IPS DF 6.9 (cell line): ENCODE data around the gene EFHD1.
"Not testable (repeated sequence)": the region's sequence is repeated elsewhere in the genome, so short reads cannot be mapped to it uniquely, and the experiment has no call there.

Experiments
- DNase-seq: peaks from one replicate; pipeline ENCODE4 v3.0.0-alpha.2; 2013; ENCODE audit warnings: low read depth, low spot score
- H3K27ac ChIP-seq: one replicate; pipeline ENCODE4 v1.5.1; 2013; ENCODE audit warnings: low read length, control low read depth
- H3K27me3 ChIP-seq: 2 replicates; pipeline ENCODE4 v1.6.1; 2013; ENCODE audit warnings: mild to moderate bottlenecking, low read length; ENCODE audit not compliant: control insufficient read depth, insufficient read depth
- H3K36me3 ChIP-seq: 2 replicates; pipeline ENCODE4 v1.6.1; 2013; ENCODE audit warnings: low read length; ENCODE audit not compliant: control insufficient read depth, insufficient read depth
- H3K4me1 ChIP-seq: 2 replicates; pipeline ENCODE4 v1.6.1; 2013; ENCODE audit warnings: low read length; ENCODE audit not compliant: control insufficient read depth, insufficient read depth
- H3K4me3 ChIP-seq: 2 replicates; pipeline ENCODE4 v1.5.1; 2013; ENCODE audit warnings: mild to moderate bottlenecking, low read length
- H3K9me3 ChIP-seq: 2 replicates; pipeline ENCODE4 v1.6.1; 2013; ENCODE audit warnings: low read length, inconsistent platforms; ENCODE audit not compliant: control insufficient read depth, insufficient read depth
- WGBS: extraction: QIAGEN DNeasy Blood & Tissue Kit; methylation state at CpG from one replicate; pipeline ENCODE4 v1.1.7; 2013; ENCODE audit warnings: mixed read lengths, missing lambda C conversion rate; ENCODE audit not compliant: insufficient read length, insufficient coverage; 5-methylcytosine and 5-hydroxymethylcytosine counted together

Gene EFHD1

DNA sequence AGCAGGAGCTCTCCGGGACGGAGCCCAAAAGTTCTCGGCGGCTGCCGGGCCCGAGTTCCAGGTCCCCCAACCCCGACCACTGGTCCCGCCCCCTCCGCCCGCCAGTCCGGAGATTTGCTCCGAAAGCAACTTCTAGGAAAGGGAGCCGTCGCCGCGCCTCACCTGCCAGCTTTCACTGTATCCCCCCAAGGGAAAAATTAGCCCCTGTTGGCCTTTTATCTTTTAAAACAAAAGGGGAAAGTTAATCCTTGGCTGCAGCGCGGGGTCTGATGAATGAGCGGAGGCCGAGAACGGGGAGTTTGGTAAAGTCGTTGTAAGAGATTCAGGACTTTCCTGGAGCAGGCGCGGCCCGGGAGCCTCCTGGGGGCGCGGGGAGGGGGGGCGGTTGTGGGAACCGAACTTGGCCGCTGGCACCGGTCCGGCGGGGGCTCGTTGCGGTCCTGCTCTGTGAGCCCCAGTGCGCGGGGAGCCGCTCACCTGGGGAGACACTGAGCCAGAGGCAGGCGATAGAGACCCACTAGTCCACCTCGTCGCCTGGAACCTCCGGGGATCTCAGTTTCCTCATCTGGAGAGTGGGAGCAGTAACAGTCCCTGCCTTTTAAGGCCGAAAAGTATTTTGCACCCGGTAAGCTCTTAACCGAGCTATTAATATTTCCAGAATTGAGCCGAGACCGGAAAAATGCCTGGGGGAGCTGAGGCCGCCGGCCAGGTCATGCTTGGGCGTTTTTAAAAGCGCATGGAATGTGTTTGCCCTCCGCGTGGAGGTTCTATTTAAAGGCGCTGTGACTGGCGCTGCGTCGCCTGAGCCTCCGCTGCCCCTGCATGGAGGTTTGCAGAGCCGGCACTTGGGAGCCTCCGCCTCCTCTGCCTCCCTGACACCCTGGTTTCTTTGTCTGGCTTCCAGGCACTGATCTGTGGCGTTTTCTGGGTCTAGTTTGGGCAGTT, 1.1 kb downstream of the EFHD1 start:
- Histone ChIP-seq H3K9me3 (no peaks in the 10 kb centered on the region), H3K27ac (no peak overlapping the region), H3K36me3 (no peaks in the 10 kb centered on the region), H3K27me3 (peaks cover 31% of the 10 kb centered on the region), H3K4me3 (peak overlapping the region; percentile 45), H3K4me1 (peaks cover 3% of the 10 kb centered on the region)
- no peak for DNase-seq
- WGBS = no CpG with 5 or more reads among the region's 61 CpGs

DNA sequence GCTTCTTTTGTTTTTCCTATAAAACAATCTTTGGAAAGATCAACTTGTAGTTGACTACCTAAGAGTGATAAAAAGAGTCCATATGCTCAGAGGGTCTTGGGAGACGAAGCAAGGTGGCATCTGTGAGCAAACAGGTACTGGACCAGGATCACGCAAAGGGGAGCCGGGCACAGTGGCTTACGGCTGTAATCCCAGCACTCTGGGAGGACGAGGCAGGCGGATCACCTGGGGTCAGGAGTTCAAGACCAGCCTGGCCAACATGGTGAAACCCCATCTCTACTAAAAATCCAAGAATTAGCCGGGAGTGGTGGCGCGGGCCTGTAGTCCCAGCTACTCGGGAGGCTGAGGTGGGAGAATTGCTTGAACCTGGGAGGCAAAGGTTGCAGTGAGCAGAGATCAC, 2.0 kb downstream of the EFHD1 start:
- not testable (repeated sequence) for DNase-seq, H3K9me3 ChIP-seq, H3K4me1 ChIP-seq, H3K27ac ChIP-seq, H3K4me3 ChIP-seq, H3K36me3 ChIP-seq
- no CpG with 5 or more reads among the region's 10 CpGs for WGBS
- peaks cover 31% of the 10 kb centered on the region for H3K27me3 ChIP-seq

DNA sequence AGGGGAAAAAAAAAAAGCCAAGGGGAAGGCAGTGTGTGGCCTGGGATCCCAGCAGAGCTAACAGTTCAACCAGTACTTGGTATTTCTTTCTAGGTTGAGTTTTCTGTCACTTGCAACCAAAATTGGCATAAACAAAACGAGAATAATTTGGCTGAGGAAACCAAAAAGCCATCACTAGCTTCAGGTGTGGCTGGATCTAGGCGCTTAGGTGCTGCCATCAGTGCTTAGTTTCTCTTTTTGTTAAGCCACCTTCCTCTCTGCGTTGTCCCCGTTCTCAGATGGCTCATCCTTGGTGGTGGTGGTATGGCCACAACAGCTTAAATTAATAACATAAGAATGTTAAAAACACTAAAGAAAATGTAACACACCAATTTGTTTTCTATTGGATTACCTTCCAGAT, 2.4 kb downstream of the EFHD1 start:
- H3K9me3 ChIP-seq = no peaks in the 10 kb centered on the region
- no peak overlapping the region for H3K4me3 ChIP-seq
- no peak overlapping the region for H3K27ac ChIP-seq
- whole genome bisulfite sequencing = no CpG with 5 or more reads among the region's 4 CpGs
- peaks cover 31% of the 10 kb centered on the region for H3K27me3 ChIP-seq
- no peak for DNase-seq
- H3K4me1 ChIP-seq = peaks cover 3% of the 10 kb centered on the region
- no peaks in the 10 kb centered on the region for H3K36me3 ChIP-seq

DNA sequence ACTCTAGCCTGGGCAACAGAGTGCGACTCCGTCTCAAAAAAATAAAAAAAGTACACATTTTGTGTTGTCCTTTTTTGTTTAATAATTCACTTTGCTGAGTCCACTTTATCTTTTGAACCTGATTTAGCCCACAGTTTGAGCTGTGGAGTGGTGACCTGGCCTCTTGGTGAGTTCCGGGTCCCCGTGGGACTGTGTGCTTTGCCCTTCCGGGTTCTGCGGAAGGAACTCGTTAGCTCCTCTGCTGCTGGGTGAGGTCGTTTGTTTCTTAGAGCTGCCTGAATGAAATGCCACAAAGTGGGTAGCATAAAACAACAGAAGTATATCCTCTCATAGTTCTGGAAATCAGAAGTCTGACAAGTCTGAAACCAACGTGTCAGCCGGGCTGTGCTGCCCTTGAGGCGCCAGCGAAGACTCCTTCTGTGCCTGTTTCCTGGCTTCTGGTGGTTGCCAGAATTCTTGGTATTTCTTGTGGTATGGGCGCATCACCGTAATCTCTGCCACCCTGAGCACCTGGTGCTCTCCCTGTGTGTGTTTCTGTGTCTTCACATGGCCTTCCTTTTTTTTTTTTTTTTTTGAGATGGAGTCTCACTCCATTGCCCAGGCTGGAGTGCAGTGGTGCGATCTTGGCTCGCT, 3.5 kb downstream of the EFHD1 start:
- H3K4me3 ChIP-seq = no peak overlapping the region
- no peaks in the 10 kb centered on the region for H3K36me3 ChIP-seq
- no CpG with 5 or more reads among the region's 16 CpGs for WGBS
- H3K4me1 ChIP-seq = peaks cover 3% of the 10 kb centered on the region
- H3K27me3 ChIP-seq = peaks cover 31% of the 10 kb centered on the region
- DNase-seq = no peak
- no peak overlapping the region for H3K27ac ChIP-seq
- H3K9me3 ChIP-seq = no peaks in the 10 kb centered on the region

DNA sequence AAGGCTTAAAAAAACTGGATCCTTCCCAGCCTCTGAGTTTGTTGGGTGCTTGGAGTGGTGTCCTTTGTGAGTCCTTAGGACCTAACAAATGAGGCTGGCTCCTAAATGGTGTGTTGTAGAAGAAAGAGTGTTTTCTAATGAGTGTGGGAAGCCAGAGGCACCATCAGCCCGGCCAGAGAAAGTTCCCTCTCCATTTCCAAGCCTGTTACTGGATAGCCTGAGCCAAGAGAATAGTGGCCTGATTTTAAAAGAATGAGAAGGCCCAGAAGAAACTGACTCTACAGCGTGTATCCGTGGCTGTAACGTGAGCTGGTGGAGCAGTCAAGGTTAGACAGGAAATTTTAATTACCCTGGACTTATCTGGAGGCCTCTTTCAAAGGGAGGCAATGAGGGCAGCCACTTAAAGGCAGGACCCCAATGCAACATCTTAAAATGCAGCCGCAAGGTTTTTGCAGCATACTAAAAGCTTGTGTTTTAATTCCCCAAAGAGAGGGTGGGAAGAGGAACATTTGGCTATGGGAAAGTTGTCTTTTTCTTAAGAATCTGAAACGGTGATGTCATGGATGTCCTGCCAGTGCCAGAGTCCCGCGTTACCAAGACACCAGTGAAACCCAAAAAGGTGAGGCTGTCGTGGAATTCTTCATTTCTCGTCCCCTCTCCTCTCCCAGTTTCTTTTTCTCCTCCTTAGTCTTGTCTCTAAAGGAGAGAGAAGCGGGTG, 4.6 kb downstream of the EFHD1 start:
- Histone ChIP-seq H3K4me1 (peaks cover 4% of the 10 kb centered on the region), H3K27me3 (peaks cover 23% of the 10 kb centered on the region), H3K36me3 (no peaks in the 10 kb centered on the region), H3K4me3 (no peak overlapping the region), H3K9me3 (no peaks in the 10 kb centered on the region), H3K27ac (no peak overlapping the region)
- WGBS = no CpG with 5 or more reads among the region's 11 CpGs
- DNase-seq = no peak

DNA sequence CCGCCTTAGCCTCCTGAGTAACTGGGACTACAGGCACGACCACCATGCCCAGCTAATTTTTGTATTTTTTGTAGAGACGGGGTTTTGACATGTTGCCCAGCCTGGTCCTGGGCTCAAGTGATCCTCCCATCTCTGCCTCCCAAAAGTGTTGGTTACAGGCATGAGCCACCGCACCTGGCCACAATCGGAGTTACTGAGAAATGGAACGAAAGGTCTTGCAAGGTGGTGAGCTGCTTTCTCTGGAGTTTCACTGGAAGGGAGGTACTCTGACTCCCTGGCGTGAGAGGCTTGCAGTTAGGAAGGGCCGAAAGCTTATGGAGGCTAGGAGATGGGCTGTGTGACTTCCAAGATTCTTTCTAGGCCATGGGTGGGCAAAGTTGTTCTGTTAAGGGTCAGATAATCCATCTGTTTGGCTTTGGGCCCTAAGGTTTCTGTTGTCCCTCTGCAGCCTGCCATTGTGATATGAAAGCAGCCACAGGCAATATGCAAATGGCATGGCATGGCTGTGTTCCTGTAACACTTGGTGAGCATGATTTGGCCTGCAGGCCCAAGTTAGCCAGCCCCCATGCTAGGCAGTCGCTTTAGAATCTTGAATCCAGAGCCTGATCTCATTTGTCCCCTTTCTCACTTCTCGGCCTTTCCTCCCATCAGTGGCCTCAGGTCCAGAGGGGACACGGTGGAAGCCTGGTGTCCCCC, 7.9 kb downstream of the EFHD1 start:
- no peak overlapping the region for H3K4me3 ChIP-seq
- WGBS = no CpG with 5 or more reads among the region's 11 CpGs
- H3K4me1 ChIP-seq = 0 out of 2 replicates have a peak, but pooled peaks cover 1% of the 10 kb centered on the region
- H3K36me3 ChIP-seq = no peaks in the 10 kb centered on the region
- H3K27me3 ChIP-seq = no peaks in the 10 kb centered on the region
- no peaks in the 10 kb centered on the region for H3K9me3 ChIP-seq
- no peak overlapping the region for H3K27ac ChIP-seq
- no peak for DNase-seq

DNA sequence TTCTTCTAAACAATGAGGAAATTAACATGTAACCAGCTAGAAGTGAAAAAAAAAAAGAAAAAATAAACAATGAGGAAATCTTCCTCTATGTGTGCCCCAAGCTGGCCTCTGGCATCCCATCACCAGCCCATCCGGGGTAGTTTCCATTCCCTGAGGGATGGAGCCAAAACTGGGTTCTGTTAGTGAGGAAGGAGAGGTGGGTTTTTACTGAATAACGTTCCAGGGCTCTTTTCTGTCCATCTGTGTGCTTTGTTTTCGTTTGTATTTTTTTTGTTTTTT, 9.7 kb downstream of the EFHD1 start:
- Histone ChIP-seq H3K9me3 (no peaks in the 10 kb centered on the region), H3K4me3 (no peak overlapping the region), H3K27ac (no peak overlapping the region), H3K27me3 (no peaks in the 10 kb centered on the region), H3K36me3 (no peaks in the 10 kb centered on the region), H3K4me1 (0 out of 2 replicates have a peak, but pooled peaks cover 1% of the 10 kb centered on the region)
- DNase-seq = no peak
- WGBS = no CpG with 5 or more reads among the region's 3 CpGs

DNA sequence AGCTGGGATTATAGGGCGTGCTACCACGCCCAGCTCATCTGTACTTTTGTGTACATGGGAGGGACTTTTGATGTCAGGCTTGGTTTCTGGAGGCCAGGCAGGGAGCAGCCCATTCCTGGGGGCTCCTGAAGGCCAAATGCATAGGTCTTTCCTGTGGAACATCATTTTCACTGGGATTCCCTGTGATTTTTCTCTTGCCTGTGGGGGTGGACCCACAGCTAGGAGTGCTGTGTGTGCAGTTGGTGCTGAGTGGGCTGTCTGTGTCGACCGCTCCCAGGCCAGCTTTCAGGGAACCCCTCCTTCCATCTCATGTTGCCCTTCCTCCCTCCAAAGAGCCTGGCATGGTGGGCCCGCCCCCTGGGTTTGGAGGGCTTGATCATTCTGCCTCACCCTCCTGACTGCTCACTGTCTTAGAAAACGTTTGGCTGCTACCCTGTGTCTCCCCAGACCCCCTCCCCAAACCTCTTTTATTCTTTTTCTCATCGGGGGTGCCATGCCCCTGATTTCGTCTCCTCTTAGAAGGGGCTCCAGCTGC, 10.5 kb downstream of the EFHD1 start:
- Histone ChIP-seq H3K4me1 (0 out of 2 replicates have a peak, but pooled peaks cover 1% of the 10 kb centered on the region), H3K9me3 (no peaks in the 10 kb centered on the region), H3K27ac (no peak overlapping the region), H3K4me3 (no peak overlapping the region), H3K36me3 (no peaks in the 10 kb centered on the region), H3K27me3 (no peaks in the 10 kb centered on the region)
- DNase-seq = no peak
- no CpG with 5 or more reads among the region's 8 CpGs for WGBS

DNA sequence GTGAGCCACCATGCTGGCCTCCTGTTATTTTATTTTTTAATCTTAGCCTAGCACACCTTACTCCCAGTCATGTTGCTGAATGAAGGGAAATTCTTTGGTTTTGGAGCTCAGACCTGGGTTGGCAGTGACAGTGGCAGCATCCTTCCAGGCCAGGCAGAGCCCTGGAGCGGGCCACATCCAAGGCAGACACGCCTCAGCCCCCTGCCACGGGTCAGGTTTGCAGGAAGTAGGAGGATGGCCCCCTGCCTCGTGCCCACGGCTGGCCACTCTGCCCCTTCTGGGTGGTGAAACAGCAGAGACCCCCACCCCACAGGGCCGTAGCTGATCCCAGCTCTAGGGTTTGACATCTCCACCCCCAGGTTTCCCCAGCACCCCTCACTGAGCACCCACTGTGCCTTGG, 11.7 kb downstream of the EFHD1 start:
- Histone ChIP-seq H3K27me3 (no peaks in the 10 kb centered on the region), H3K4me3 (no peak overlapping the region), H3K4me1 (0 out of 2 replicates have a peak, but pooled peaks cover 1% of the 10 kb centered on the region), H3K9me3 (no peaks in the 10 kb centered on the region), H3K27ac (no peak overlapping the region), H3K36me3 (no peaks in the 10 kb centered on the region)
- no CpG with 5 or more reads among the region's 6 CpGs for WGBS
- DNase-seq = no peak

DNA sequence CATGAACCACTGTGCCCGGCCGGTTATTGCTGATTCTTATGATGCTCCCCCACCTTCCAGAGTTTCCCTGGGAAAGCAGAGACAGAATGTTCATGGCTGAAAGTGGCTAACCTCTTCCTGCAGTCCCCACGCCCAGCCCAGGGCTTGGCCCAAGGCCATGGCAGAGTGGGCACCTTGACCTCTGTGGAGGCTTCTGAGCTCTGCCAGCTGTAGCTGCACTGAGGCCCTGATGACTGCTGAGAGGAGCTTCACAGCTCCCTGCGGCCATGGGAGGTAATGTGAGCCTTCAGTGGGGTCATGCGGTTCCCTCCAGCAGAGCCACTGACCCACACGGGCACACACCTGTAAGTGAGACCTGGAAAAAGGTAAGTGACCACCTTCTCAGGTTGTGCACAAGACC, 13.3 kb downstream of the EFHD1 start:
- DNase-seq = no peak
- Histone ChIP-seq H3K4me1 (0 out of 2 replicates have a peak, but pooled peaks cover 1% of the 10 kb centered on the region), H3K9me3 (no peaks in the 10 kb centered on the region), H3K27ac (no peak overlapping the region), H3K36me3 (no peaks in the 10 kb centered on the region), H3K4me3 (no peak overlapping the region), H3K27me3 (no peaks in the 10 kb centered on the region)
- WGBS = no CpG with 5 or more reads among the region's 6 CpGs
